DMS79 treated with DMSO at 0.1 percent for 48 hours (cell line): ENCODE results near the gene AMIGO3.
"Not testable (repeated sequence)": the region's sequence is repeated elsewhere in the genome, so short reads cannot be mapped to it uniquely, and the experiment has no call there.

Experiments used
- DNase-seq: peaks from one replicate; lab custom pipeline; 2025; lab: John Stamatoyannopoulos, UW

AMIGO3 gene

DNA sequence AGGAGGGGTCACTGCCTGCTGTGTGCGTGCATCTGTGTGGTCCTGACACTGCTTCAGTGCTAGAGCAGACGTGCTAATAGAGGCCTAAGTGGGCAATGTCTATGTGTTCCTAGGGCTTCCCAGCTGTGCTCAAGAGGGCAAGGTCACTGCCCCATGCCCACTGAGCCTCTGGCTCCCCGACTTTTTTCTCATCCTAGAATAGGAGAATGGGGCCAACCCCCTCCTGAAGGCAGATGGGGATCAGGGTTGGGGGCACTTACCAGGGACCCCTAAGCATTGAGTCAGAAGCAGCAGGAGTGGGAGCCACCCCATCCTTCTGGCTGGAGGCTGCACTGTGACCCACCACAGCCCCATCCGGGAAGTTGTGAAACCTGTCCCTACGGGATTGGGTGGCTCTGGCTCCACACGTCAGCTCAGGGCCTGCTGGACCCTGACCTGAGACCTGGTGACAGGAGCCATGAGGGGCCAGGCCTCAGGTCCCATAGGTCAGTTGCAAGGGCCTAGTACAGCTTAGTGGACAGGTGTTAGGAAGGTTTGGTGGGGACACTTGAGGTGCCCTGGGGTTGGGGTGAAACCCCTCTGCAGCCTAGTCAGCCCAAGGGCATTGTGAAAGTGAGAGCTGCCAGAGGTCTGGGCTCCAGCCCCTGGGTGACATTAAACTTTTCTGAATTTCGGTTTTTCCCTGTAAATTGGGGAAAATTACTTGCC is 31.0 kb downstream of the AMIGO3 start:
- not testable (repeated sequence) for DNase-seq

DNA sequence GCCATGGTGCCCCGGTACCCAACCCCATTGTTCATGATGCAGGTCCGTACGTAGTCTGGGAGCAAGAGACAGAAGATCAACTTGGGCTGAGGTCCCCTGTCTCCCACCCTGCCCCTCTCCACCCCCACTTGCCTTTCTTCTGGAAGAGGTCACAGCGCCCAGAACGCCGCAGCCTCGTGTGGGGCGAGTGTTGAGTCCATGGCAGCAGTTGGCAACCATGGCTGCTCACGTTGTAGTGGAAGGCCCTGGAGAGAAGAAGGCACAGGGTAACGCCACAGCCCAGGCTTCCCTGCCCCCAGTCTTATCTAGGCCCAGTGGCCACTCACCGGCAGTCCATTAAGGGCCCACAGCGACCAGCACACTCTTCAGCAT is 32.1 kb downstream of the AMIGO3 start:
- not testable (repeated sequence) for DNase-seq

DNA sequence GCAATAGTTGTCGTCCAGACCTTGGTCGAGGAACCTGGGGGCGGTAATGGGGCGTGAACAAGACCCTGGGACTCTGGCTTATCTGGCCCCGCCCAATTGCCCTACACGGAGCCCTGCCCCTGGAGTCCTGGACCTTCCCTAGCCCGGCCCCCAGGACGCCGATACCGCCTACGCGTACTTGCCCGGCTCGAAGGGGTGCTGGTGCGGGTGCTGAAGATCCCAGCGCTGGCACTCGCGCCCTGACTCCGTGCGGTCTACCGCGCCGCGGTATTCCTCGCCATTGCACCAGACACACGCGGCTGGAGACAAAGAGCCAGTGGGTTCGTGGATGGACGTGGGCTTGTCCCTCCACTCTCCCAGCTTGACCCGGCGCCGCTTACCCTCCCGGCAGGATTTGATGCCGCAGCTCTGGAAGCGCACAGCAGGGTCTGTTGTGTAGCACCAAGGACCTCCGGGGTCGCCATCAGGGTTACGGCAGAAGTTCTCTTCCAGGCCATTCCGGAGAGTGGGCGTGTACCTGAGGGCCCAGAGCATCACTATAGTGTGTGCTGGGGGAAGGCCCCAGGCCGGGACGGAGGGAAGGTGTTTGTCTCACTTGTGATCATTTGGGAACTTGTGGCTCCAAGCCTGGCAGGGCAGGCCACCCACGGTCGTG is 32.6 kb downstream of the AMIGO3 start:
- DNase-seq: not testable (repeated sequence)

GRCh38 chr3:49686346-49686745 is 33.1 kb downstream of the AMIGO3 start:
- DNase-seq: not testable (repeated sequence)

GRCh38 chr3:49685846-49686245 is 33.6 kb downstream of the AMIGO3 start:
- not testable (repeated sequence) for DNase-seq

- not testable (repeated sequence) for DNase-seq
Observed at GRCh38 chr3:49685103-49685502, 34.4 kb downstream of the AMIGO3 start.

DNA sequence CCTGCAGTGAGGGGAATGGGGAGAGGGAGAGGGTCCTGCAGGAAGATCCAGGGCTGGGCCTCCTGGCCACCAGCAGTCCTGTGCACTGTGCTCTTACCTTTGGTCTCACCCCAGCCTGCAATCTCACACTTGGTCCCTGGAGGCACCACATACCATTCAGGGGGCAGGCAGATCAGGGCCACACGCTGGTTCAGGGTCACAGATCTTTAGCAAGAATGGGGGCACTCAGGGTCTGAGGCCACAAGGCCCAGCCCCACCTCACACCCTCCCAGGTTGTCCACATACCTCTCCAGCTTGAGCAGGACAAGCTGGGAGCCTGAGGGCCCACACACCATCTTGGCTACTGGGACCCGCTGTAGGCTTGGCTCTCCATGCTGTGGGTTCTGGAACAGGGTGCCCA is 35.0 kb downstream of the AMIGO3 start:
- not testable (repeated sequence) for DNase-seq

GRCh38 chr3:49683162-49683561 is 36.3 kb downstream of the AMIGO3 start:
- DNase-seq: no peak

GRCh38 chr3:49681543-49681942 is 37.9 kb downstream of the AMIGO3 start:
- DNase-seq: no peak

DNA sequence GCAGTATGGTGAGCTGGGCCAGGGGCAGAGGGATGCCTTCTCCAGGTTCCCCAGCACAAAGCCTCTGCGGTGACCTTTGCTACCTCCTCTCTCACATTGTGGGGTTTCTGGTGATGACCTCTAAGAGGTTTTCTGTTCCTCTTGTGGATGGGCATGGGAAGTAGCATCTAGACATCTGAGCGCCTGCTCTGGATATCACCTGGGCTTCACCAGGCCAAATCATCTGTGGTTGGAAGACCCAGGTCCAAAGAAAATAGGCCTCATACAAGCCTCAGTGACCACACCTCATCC is 38.3 kb downstream of the AMIGO3 start:
- DNase-seq: no peak

DNA sequence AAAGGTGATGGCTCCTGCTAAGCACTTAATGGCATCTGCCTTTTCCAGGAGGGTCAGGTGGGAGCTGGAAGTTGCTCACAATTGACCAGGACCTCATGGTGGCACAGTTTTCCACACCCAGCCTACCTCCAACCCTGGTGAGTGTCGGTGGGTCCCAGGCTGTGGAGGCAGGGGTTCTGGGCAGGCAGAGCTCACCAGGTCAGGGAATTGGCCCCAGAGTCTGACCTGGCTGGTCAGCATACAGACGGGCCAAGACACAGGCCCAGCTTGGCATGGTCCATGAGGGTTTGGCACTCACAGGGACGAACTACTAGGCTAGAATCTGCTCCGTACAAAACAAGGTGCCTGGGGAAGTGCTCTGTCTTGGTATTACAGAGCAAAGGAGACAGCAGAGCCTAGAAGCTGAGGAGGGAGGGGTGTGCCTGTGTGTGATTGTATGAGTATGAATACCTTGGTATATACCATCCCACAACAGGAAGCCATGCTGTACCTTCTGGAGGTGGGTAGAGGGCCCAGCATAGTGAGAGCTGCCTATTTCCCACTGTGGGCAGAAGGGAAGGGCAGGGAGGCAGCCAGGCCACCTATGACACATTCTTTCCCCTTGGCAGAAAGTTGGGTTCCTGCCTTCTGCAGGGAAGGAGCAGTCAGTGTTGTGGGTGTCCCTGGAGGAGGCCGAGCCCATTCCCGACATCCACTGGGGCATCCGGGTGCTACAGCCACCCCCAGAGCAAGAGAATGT is 38.8 kb downstream of the AMIGO3 start:
- no peak for DNase-seq

DNA sequence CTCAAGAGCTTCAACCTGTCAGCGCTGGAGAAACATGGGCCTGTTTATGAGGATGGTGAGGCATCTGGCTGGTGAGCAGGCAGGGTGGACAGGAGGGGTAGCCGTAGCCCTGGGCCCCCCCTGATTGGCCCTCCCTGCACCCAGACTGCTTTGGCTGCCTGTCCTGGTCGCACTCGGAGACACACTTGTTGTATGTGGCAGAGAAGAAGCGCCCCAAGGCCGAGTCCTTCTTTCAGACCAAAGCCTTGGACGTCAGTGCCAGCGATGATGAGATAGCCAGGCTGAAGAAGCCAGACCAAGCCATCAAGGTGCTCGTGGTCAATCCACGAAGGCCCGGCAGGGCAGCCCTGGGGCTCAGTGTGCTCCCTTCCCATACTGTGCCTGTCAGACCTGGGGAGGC is 43.6 kb downstream of the AMIGO3 start:
- no peak for DNase-seq

DNA sequence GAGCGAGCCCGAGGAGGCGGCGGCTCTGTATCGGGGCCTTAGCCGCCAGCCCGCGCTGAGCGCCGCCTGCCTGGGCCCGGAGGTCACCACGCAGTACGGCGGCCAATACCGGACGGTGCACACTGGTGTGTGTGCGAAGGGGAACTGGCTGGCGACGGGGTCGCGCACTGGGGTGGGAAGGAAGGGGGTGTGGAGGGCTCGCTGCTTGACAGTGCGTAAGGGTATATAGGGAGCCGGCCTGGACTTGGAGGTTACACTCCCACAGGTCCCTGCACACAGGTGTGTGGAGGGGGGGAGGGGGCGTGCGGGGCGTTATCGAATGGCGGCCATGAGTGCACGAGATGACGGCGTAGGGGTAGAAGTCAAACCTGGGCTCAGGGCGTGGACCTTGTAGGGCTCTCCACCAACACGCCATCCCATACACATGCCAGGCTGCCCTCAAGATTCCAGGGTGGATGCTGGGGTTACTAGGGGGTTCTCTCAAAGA is 44.9 kb downstream of the AMIGO3 start:
- DNase-seq: no peak

DNA sequence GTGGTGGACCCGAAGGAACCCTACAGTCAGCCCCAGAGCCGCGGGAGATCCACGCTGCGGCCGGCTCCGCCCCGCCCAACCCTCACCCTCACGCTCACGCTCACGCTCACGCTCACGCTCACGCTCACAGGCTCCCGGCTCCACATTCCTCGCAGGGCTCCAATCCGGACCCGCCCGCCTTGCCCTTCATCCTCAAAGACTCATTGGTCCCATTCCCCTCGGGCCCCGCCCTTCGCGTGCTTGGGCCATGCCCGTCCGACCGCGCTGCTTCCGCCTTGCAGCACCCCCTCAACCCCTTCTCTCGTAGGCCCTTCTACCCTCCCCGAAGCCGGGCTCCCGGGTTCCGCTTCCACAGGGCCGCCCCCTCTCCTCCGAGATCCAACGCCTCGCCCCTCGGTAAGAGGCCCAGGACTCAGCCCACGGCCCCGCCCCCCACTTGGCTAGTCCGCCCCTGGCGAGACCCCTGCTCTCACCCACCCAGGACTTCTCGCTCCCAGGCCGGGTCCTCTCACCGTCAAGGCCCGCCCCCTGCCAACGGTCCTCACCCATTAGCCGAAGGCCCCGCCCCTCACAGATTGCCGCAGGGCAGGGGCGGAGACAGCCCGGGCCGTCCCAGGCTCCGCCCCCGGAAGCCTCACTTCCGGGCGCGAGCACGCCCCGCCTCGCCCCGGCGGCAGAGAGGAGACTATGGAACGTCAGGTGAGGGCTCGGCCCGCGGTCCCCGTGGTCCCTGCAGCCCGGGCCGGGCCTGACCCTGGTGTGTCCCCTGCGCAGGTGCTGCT is 45.6 kb downstream of the AMIGO3 start, which contains the start of gene APEH:
Gene APEH, plus strand, starts transcription at position 637 of the 782 bp plus-strand sequence. Its CDS starts 51 bp downstream, at position 688.
- DNase-seq: no peak

- no peak for DNase-seq
Observed at GRCh38 chr3:49673121-49673714, 46.3 kb downstream of the AMIGO3 start.

DNA sequence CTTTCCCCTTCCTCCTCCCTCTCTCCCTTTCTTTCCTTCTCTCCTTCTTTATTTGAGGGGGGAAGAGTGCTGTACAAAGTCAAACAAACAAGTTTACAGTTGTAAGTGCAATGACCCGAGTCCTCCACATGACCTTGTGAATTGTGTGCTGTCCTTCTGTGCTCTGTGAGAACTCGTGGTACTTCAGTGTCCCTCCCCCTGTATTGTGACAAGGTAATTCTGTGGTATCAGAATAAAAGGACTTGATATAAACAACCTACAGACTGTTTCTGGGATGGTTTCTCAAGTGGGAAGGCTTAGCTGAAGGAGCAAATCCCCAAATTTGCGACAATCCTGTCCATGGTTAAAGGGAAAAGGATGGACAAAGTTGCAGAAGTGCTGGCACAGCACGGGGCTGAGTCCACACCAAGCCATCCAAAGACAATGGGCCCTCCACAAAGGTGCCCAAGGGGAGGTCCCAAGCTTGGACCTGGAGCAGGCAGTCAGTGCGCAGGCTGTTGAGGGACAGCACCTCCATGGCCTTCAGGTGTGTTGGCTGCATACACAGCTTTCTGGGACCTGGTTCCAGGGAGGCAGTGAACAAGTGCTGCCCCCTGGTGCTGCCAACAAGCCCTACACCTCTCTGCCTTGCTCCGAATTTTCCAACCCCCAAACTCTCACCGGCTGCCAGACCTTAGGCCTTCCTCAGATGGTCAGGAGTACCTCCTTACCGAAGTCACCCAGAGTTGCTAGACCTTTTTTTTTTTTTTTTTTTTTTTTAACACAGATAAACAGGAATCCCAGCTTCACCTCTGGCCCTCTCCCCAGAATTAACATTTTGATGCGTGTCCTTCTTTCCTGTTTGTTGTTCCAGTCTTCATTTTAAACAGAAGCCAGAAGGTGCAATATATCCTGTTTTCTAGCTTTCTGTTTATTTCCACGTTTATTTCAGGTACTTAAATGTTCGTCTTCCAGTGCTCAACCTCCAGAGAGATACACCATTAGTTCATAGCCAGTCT is 47.9 kb downstream of the AMIGO3 start:
- DNase-seq: no peak

DNA sequence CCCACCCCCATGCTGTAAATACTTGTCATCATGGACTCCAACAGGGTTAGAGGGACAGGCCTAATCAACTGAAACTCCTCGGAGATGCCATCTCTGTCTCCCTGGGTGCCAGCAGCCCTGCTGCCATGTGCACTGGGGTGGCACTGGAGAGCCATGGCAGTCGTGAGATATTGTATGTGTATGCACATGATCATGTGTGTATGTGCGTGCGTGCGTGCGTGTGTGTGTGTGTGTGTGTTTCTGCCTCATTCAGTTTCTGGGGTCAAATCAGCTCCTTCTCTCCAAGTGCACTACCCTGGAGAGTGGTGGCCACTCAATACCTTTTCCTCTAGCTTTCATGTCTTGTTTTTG is 48.6 kb downstream of the AMIGO3 start:
- no peak for DNase-seq

DNA sequence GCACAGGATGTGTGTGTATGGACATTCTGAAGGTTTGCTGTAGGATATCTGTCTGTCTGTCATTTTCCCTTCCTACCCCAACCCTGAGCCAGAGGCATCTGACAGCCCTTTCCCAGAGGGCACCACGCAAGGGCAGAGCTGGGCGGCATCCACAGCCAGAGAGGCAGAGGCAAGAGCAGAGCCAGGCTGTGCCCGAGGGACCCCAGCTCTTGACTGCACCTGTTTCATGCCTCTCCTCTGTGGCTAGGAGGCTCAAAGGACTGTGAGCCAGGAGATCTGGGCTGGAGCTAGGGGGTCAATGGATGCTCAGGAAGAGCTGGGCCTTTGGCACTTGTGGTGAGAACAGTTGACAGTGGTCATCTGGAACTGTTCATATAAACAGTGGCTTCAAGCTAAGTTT is 50.1 kb downstream of the AMIGO3 start:
- no peak for DNase-seq

GRCh38 chr3:49668861-49669260 is 50.6 kb downstream of the AMIGO3 start:
- no peak for DNase-seq

DNA sequence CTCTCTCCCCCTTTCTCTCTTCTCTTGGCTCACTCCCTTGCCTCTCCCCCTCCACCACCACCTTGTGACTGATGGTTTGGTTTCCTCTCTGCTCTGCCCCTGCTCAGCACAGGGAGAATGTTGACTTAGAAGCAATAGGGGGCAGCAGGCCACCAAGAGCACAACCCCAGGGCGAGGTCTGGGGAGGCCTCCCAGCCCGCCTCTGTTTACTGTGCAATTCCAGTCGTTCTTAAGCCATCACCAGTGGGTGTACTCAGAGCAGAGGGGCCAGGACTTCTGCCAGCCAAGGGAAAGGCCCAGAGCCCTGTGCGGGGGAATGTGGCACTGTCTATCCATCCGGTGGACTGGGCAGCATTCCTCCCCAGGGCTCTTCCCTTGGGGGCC is 51.1 kb downstream of the AMIGO3 start:
- no peak for DNase-seq
